HG02678 (cell line): Measurements from ENCODE around the gene ATP2B2.

Source experiments
- ATAC-seq: cut with Tn5 transposase; IDR thresholded peaks from one replicate; pipeline ENCODE4 v1.9.1; 2021; ENCODE audit warnings: mild to moderate bottlenecking, moderate library complexity; ENCODE audit not compliant: unreplicated experiment

Gene ATP2B2

GRCh38 chr3:10434144-10434937 is 71.0 kb downstream of the ATP2B2 start:
- ATAC-seq: no peak

- ATAC-seq: no peak
These were observed 72.5 kb downstream of the ATP2B2 start for GRCh38 chr3:10432931-10433330.

GRCh38 chr3:10432156-10432845 is 73.1 kb downstream of the ATP2B2 start:
- ATAC-seq: no peak

- ATAC-seq: no peak
These were observed 74.6 kb downstream of the ATP2B2 start for GRCh38 chr3:10430805-10431204.

GRCh38 chr3:10428406-10429091 is 76.8 kb downstream of the ATP2B2 start:
- ATAC-seq: no peak

- no peak for ATAC-seq
These were observed 78.8 kb downstream of the ATP2B2 start for GRCh38 chr3:10426346-10427220.

GRCh38 chr3:10423171-10423882 is 82.1 kb downstream of the ATP2B2 start:
- no peak for ATAC-seq

GRCh38 chr3:10421996-10422395 is 83.4 kb downstream of the ATP2B2 start:
- no peak for ATAC-seq

- no peak for ATAC-seq
These were observed 84.5 kb downstream of the ATP2B2 start for GRCh38 chr3:10420745-10421475.

- no peak for ATAC-seq
These were observed 85.7 kb downstream of the ATP2B2 start for GRCh38 chr3:10419637-10420232.

GRCh38 chr3:10417847-10418246 is 87.5 kb downstream of the ATP2B2 start:
- no peak for ATAC-seq

- no peak for ATAC-seq
These were observed 88.6 kb downstream of the ATP2B2 start for GRCh38 chr3:10416730-10417300.

GRCh38 chr3:10413041-10413440 is 92.3 kb downstream of the ATP2B2 start:
- ATAC-seq: no peak

GRCh38 chr3:10411598-10412332 is 93.6 kb downstream of the ATP2B2 start:
- no peak for ATAC-seq

GRCh38 chr3:10410383-10411002 is 94.9 kb downstream of the ATP2B2 start:
- no peak for ATAC-seq

- ATAC-seq: no peak
These were observed 96.7 kb downstream of the ATP2B2 start for GRCh38 chr3:10408680-10409079.

- no peak for ATAC-seq
These were observed 98.0 kb downstream of the ATP2B2 start for GRCh38 chr3:10407361-10407760.

- ATAC-seq: no peak
These were observed 99.0 kb downstream of the ATP2B2 start for GRCh38 chr3:10406414-10406813.
